ENCODE measurements around the gene OR51B5. TPM values are rescaled to one million over a fixed set of nuclear protein-coding genes. Genes with fewer than 3 reads are reported as not detected.

OR51B5 gene
- polyA plus RNA-seq (not detected in 3 replicates), polyA minus RNA-seq (not detected in 3 replicates)
- not detected for polyA plus RNA-seq (2011; ENCODE audit: low read depth)
- polyA plus RNA-seq (2011; cell fraction: cytosol; rRNA removed): not detected in 2 replicates
- polyA plus RNA-seq (2011; cell fraction: nucleus; rRNA removed): not detected in 2 replicates
- not detected in 2 replicates for polyA plus RNA-seq (2012; ENCODE audit: low replicate concordance)
- polyA minus RNA-seq (2011; cell fraction: cytosol; rRNA and poly(A)+ RNA removed): not detected
- not detected in 2 replicates for polyA minus RNA-seq (2011; cell fraction: nucleus; rRNA and poly(A)+ RNA removed)

- Histone ChIP-seq H3K9me1 (ENCODE audit: control insufficient read depth, extremely low read depth, insufficient read depth, low read length) (no peaks in the 10 kb centered on the region), H4K20me1 (ENCODE audit: control insufficient read depth, extremely low read depth, insufficient read depth, low read length) (no peaks in the 10 kb centered on the region), H3K79me2 (ENCODE audit: control insufficient read depth, insufficient read depth, low read length) (no peaks in the 10 kb centered on the region), H3K36me3 (ENCODE audit: control insufficient read depth in 2 of 2, extremely low read depth in 1 of 2, insufficient read depth in 2 of 2, low read length in 2 of 2) (no peaks in the 10 kb centered on the region), H3K27ac (ENCODE audit: control insufficient read depth, insufficient read depth, low read length) (no peak within 1 kb of the TSS), H2AFZ (ENCODE audit: control insufficient read depth, low read length) (no peak within 1 kb of the TSS), H3K9me3 (ENCODE audit: control insufficient read depth, low read depth, low read length) (no peaks in the 10 kb centered on the region), H3K4me1 (ENCODE audit: control insufficient read depth, extremely low read depth, insufficient read depth, low read length) (no peaks in the 10 kb centered on the region), H3K27me3 (ENCODE audit: control insufficient read depth, extremely low read depth, insufficient read depth, low read length) (no peaks in the 10 kb centered on the region), H3K4me3 (ENCODE audit: control insufficient read depth in 2 of 3, extremely low read depth in 1 of 3, insufficient read depth in 2 of 3, low read depth in 1 of 3, low read length in 3 of 3) (no peak within 1 kb of the TSS), H3K9ac (ENCODE audit: control insufficient read depth, extremely low read depth, insufficient read depth, low read length) (no peak within 1 kb of the TSS), H3K4me2 (ENCODE audit: control insufficient read depth, extremely low read depth, insufficient read depth, low read depth, low read length) (no peak within 1 kb of the TSS)
- no peak for DNase-seq (ENCODE audit: low read depth, low spot score)
- no peak for TF ChIP-seq EZH2 (IDR thresholded peaks at IDR 0.05; ENCODE audit: low read length)
- TF ChIP-seq, protein P1, sequence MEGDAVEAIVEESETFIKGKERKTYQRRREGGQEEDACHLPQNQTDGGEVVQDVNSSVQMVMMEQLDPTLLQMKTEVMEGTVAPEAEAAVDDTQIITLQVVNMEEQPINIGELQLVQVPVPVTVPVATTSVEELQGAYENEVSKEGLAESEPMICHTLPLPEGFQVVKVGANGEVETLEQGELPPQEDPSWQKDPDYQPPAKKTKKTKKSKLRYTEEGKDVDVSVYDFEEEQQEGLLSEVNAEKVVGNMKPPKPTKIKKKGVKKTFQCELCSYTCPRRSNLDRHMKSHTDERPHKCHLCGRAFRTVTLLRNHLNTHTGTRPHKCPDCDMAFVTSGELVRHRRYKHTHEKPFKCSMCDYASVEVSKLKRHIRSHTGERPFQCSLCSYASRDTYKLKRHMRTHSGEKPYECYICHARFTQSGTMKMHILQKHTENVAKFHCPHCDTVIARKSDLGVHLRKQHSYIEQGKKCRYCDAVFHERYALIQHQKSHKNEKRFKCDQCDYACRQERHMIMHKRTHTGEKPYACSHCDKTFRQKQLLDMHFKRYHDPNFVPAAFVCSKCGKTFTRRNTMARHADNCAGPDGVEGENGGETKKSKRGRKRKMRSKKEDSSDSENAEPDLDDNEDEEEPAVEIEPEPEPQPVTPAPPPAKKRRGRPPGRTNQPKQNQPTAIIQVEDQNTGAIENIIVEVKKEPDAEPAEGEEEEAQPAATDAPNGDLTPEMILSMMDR (optimal IDR thresholded peaks at IDR 0.05 in 1 of 3, IDR thresholded peaks at IDR 0.05 in 1 of 3, conservative IDR thresholded peaks at IDR 0.05 in 1 of 3; ENCODE audit: extremely low read depth in 1 of 3, insufficient read depth in 2 of 3, low read length in 3 of 3): no peak
- dilution Hi-C loops (cut with MboI; ENCODE audit: extremely low pct_ligation_motif_present, low sequenced_read_pairs): no loop called here
- no peak for FAIRE-seq
Observed at GRCh38 chr11:5343474-5344335, at the start of gene OR51B5. Gene OR51B5 (minus strand): TSS chr11:5343524. CDS start chr11:5343524, 0 bp downstream.

GRCh38 chr11:5390210-5390609 is 46.9 kb upstream of the OR51B5 start:
- H3K36me3 ChIP-seq (ENCODE audit: control insufficient read depth in 2 of 2, extremely low read depth in 1 of 2, insufficient read depth in 2 of 2, low read length in 2 of 2): no peaks in the 10 kb centered on the region
- no peaks in the 10 kb centered on the region for H3K79me2 ChIP-seq (ENCODE audit: control insufficient read depth, insufficient read depth, low read length)
- H3K27ac ChIP-seq (ENCODE audit: control insufficient read depth, insufficient read depth, low read length): no peak overlapping the region
- no peak overlapping the region for H3K4me2 ChIP-seq (ENCODE audit: control insufficient read depth, extremely low read depth, insufficient read depth, low read depth, low read length)
- H4K20me1 ChIP-seq (ENCODE audit: control insufficient read depth, extremely low read depth, insufficient read depth, low read length): no peaks in the 10 kb centered on the region
- H3K9me3 ChIP-seq (ENCODE audit: control insufficient read depth, low read depth, low read length): no peaks in the 10 kb centered on the region
- H3K27me3 ChIP-seq (ENCODE audit: control insufficient read depth, extremely low read depth, insufficient read depth, low read length): no peaks in the 10 kb centered on the region
- TF ChIP-seq, protein P1 (optimal IDR thresholded peaks at IDR 0.05 in 1 of 3, IDR thresholded peaks at IDR 0.05 in 1 of 3, conservative IDR thresholded peaks at IDR 0.05 in 1 of 3; ENCODE audit: extremely low read depth in 1 of 3, insufficient read depth in 2 of 3, low read length in 3 of 3): no peak
- TF ChIP-seq EZH2 (IDR thresholded peaks at IDR 0.05; ENCODE audit: low read length): no peak
- no peak for FAIRE-seq
- no peak for DNase-seq (ENCODE audit: low read depth, low spot score)
- no peak overlapping the region for H3K4me3 ChIP-seq (ENCODE audit: control insufficient read depth in 2 of 3, extremely low read depth in 1 of 3, insufficient read depth in 2 of 3, low read depth in 1 of 3, low read length in 3 of 3)
- H3K9ac ChIP-seq (ENCODE audit: control insufficient read depth, extremely low read depth, insufficient read depth, low read length): no peak overlapping the region
- no peak overlapping the region for H2AFZ ChIP-seq (ENCODE audit: control insufficient read depth, low read length)
- dilution Hi-C loops (cut with MboI; ENCODE audit: extremely low pct_ligation_motif_present, low sequenced_read_pairs): no loop called here
- H3K4me1 ChIP-seq (ENCODE audit: control insufficient read depth, extremely low read depth, insufficient read depth, low read length): no peaks in the 10 kb centered on the region
- H3K9me1 ChIP-seq (ENCODE audit: control insufficient read depth, extremely low read depth, insufficient read depth, low read length): no peaks in the 10 kb centered on the region
